Spleen (tissue), 11 donors: ENCODE measurements around the gene FRMD4A. TPM values are rescaled to one million over a fixed set of nuclear protein-coding genes. Genes with fewer than 3 reads are reported as not detected.

Experiments used
- DNase-seq: peaks from one replicate; pipeline ENCODE4 v3.0.0-alpha.2; 2020
- H3K27ac ChIP-seq, 8 donors: fragments of 200-600 bp; sonication (generic) in 7 of 8; 1 replicate in 4 of 8; 2 replicates in 4 of 8; pipeline versions ENCODE4 v1.5.0 to v1.8.0; 2016 to 2021; ENCODE audit warnings: inconsistent platforms in 4 of 8, mild to moderate bottlenecking in 4 of 8, moderate library complexity in 1 of 8
- H3K27me3 ChIP-seq, 7 donors: fragments of 200-600 bp; sonication (generic) in 6 of 7; replicated peaks in 1 of 7; 1 replicate in 4 of 7; 2 replicates in 3 of 7; pipeline versions ENCODE4 v1.5.0 to v1.8.0; 2016 to 2021; ENCODE audit warnings: inconsistent platforms in 3 of 7, mild to moderate bottlenecking in 1 of 7
- H3K36me3 ChIP-seq, 6 donors: fragments of 200-600 bp; sonication (generic) in 5 of 6; 1 replicate in 4 of 6; 2 replicates in 2 of 6; pipeline versions ENCODE4 v1.5.0 to v1.8.0; 2016 to 2021; ENCODE audit warnings: inconsistent platforms in 2 of 6
- H3K4me1 ChIP-seq, 6 donors: fragments of 200-600 bp; sonication (generic) in 5 of 6; 1 replicate in 3 of 6; 2 replicates in 3 of 6; pipeline versions ENCODE4 v1.5.0 to v1.8.0; 2016 to 2021; ENCODE audit warnings: inconsistent platforms in 3 of 6
- H3K4me3 ChIP-seq, 8 donors: fragments of 200-600 bp; sonication (generic) in 7 of 8; 1 replicate in 4 of 8; 2 replicates in 4 of 8; pipeline versions ENCODE4 v1.5.0 to v1.8.0; 2016 to 2021; ENCODE audit warnings: inconsistent platforms in 4 of 8, mild to moderate bottlenecking in 4 of 8, moderate library complexity in 2 of 8
- H3K9me3 ChIP-seq, 8 donors: fragments of 200-600 bp; sonication (generic) in 7 of 8; 1 replicate in 4 of 8; 2 replicates in 4 of 8; pipeline versions ENCODE4 v1.5.0 to v1.8.0; 2016 to 2021; ENCODE audit warnings: inconsistent platforms in 4 of 8
- POLR2A ChIP-seq, 3 donors: fragments of 450-650 bp; IDR thresholded peaks; one replicate each; pipeline ENCODE4 v1.5.1; 2017; ENCODE audit warnings: antibody characterized with exemption in 3 of 3, mild to moderate bottlenecking in 1 of 3
- POLR2AphosphoS5 ChIP-seq, 3 donors: sonication (generic); formaldehyde crosslinking; IDR thresholded peaks; one replicate each; pipeline ENCODE4 v1.5.1; 2017; ENCODE audit warnings: antibody characterized with exemption in 3 of 3
- WGBS, 5 donors: extraction: QIAGEN DNeasy Blood & Tissue Kit in 3 of 5; methylation state at CpG; one replicate each; pipeline versions ENCODE4 v1.1.5 to v1.1.7; 2013 to 2018; 5-methylcytosine and 5-hydroxymethylcytosine counted together
- intact Hi-C: fragments of 100-400 bp; cut with DNase I; formaldehyde crosslinking; loops from one replicate; pipeline ENCODE4 v1.15.0; 2023; ENCODE audit warnings: low total_unique reads
- polyA plus RNA-seq, 3 donors: library from polyadenylated mRNA; stranded (reverse); fragments of 200-250 nt; gene quantifications; one replicate each; pipeline ENCODE4 v1.2.1, GENCODE V29; 2013
- total RNA-seq, 7 donors: library from RNA; depleted of rRNA in 3 of 7; stranded (reverse); fragments of >200 nt in 3 of 7; fragmentation: NEBNext Ultra II Directional in 4 of 7; extraction: Animal tissue kit (Norgen Biotek cat#: 25700) in 4 of 7; gene quantifications; one replicate each; pipeline versions ENCODE4 v1.1.0 to v1.2.1, GENCODE V29; 2016 to 2021
- TF ChIP-seq, protein P1 (sequence below), 11 experiments: fragments of 200-600 bp in 7 of 11; fragments of 450-650 bp in 4 of 11; sonication (generic) in 4 of 11; IDR thresholded peaks in 8 of 11; conservative IDR thresholded peaks in 3 of 11; 1 replicate in 7 of 11; 2 replicates in 4 of 11; pipeline versions ENCODE4 v1.4.0 to v1.8.0; 2016 to 2021; ENCODE audit warnings: antibody characterized with exemption in 11 of 11, inconsistent platforms in 4 of 11, mild to moderate bottlenecking in 1 of 11
- donor health status: healthy with polysubstance abuse.
- donor health status: DM: no; HTN: no; CAD: no; lungs with moderate emphysema.
- donor health status: DM: no; HTN: no; CAD: no.
- donor health status: Bipolar disorder and iron deficiency.
- donor health status: healthy.
- donor health status: DM: no; HTN: no; CAD: no.
- donor health status: DM: yes; HTN: yes; CAD: no.

Gene FRMD4A
- total and polyA plus RNA-seq, 10 donors, result 9.2 to 141 (median 80.5) TPM

DNA sequence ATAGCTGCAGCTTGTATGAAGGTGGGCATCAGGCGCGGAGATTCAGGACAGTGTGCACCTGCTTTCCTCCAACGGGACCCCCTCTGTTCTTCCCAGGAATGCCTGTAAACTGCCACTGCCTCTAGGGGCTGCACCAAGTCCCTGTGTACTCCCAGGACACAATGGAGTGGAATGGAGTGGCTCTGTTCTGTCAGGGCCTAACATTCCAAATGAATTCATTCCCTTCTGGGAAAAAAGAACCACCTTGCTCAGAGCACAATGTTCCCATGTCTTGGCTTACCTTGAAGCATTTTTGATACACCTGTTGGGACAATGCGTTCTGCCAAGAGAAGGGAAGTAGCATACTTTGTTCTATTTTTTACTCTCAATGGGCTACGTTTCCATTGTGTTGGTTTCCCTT, 339.4 kb downstream of the FRMD4A start:
- intact Hi-C loops, result no loop called here
- H3K36me3 ChIP-seq, result no peaks in the 10 kb centered on the region
- H3K4me1 ChIP-seq, result peaks cover 3 to 61% (median 32%) of the 10 kb centered on the region in 6 donors
- TF ChIP-seq, protein P1, sequence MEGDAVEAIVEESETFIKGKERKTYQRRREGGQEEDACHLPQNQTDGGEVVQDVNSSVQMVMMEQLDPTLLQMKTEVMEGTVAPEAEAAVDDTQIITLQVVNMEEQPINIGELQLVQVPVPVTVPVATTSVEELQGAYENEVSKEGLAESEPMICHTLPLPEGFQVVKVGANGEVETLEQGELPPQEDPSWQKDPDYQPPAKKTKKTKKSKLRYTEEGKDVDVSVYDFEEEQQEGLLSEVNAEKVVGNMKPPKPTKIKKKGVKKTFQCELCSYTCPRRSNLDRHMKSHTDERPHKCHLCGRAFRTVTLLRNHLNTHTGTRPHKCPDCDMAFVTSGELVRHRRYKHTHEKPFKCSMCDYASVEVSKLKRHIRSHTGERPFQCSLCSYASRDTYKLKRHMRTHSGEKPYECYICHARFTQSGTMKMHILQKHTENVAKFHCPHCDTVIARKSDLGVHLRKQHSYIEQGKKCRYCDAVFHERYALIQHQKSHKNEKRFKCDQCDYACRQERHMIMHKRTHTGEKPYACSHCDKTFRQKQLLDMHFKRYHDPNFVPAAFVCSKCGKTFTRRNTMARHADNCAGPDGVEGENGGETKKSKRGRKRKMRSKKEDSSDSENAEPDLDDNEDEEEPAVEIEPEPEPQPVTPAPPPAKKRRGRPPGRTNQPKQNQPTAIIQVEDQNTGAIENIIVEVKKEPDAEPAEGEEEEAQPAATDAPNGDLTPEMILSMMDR (IDR thresholded peaks at IDR 0.05 in 8 of 11, conservative IDR thresholded peaks at IDR 0.05 in 3 of 11), result no peak
- TF ChIP-seq POLR2AphosphoS5 (IDR thresholded peaks at IDR 0.05), result no peak
- TF ChIP-seq POLR2A (IDR thresholded peaks at IDR 0.05), result no peak
- no peak overlapping the region for H3K4me3 ChIP-seq
- no peaks in the 10 kb centered on the region for H3K27me3 ChIP-seq
- WGBS, 5 donors, result 61 to 74% (median 65%) methylated on average over 5 of the region's 5 CpGs
- DNase-seq, result no peak
- H3K9me3 ChIP-seq, result no peaks in the 10 kb centered on the region
- H3K27ac ChIP-seq, result peak overlapping the region in 7 of 8 donors; percentile 16 to 74 (median 58)

DNA sequence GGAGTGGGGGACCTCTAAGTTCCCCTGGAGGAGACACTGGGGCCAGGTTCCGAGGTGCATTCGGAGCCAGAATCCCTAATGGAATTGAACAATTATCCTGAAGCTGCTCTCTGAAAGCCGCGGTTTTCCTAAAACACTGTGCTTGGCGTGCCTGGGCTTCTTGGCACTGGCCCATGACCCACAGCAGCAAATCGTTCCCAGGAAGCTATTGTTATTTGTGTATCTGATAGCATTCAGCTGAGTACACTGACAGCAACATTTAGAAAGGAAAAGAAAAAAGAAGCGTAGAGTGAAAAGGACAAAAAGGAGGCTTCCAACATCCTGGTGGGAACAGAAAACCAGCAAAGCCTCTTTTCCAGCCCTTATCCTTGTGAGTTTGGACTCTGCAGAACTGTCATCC, 339.8 kb downstream of the FRMD4A start:
- no peak for DNase-seq
- Histone ChIP-seq H3K36me3 (no peaks in the 10 kb centered on the region), H3K4me3 (no peak overlapping the region), H3K27ac (peak overlapping the region in 7 of 8 donors; percentile 16 to 74 (median 58)), H3K9me3 (no peaks in the 10 kb centered on the region), H3K27me3 (no peaks in the 10 kb centered on the region), H3K4me1 (peaks cover 3 to 61% (median 32%) of the 10 kb centered on the region in 6 donors)
- intact Hi-C loops, result no loop called here
- 59 to 67% (median 63%) methylated on average over 7 of the region's 7 CpGs for WGBS, 5 donors
- TF ChIP-seq POLR2A (IDR thresholded peaks at IDR 0.05), result no peak
- no peak for TF ChIP-seq POLR2AphosphoS5 (IDR thresholded peaks at IDR 0.05)
- TF ChIP-seq, protein P1 (IDR thresholded peaks at IDR 0.05 in 8 of 11, conservative IDR thresholded peaks at IDR 0.05 in 3 of 11), result no peak

DNA sequence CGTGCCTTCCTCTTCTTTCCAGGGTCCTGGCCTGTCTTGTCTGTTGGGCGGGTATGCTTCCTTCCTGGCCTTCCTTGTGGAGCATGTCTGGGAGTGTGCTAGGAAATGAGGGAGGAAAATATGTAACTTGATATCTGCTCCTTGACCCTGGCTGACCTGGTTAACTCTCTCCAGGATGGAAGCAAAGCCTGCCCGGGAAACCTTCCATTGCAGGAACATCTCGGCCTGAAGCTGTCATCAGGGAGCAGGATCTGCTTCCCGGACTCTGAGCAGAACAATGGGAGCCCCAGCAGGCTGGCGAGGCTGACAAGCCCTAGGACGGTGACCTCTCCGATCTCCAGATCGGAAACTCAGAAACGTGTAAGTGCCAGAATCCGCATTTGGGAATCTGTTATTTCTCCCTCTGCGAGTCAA, 340.3 kb downstream of the FRMD4A start:
- peak overlapping the region in 7 of 8 donors; percentile 23 to 74 (median 58) for H3K27ac ChIP-seq
- H3K9me3 ChIP-seq, result no peaks in the 10 kb centered on the region
- intact Hi-C loops, result no loop called here
- no peak overlapping the region for H3K4me3 ChIP-seq
- H3K27me3 ChIP-seq, result no peaks in the 10 kb centered on the region
- TF ChIP-seq, protein P1 (IDR thresholded peaks at IDR 0.05 in 8 of 11, conservative IDR thresholded peaks at IDR 0.05 in 3 of 11), result no peak
- peak in 2 of 3 donors; percentile 67 to 68 for TF ChIP-seq POLR2AphosphoS5 (IDR thresholded peaks at IDR 0.05)
- WGBS, 5 donors, result 51 to 80% (median 60%) methylated on average over 12 of the region's 12 CpGs
- DNase-seq, result no peak
- peaks cover 3 to 61% (median 32%) of the 10 kb centered on the region in 6 donors for H3K4me1 ChIP-seq
- H3K36me3 ChIP-seq, result no peaks in the 10 kb centered on the region

DNA sequence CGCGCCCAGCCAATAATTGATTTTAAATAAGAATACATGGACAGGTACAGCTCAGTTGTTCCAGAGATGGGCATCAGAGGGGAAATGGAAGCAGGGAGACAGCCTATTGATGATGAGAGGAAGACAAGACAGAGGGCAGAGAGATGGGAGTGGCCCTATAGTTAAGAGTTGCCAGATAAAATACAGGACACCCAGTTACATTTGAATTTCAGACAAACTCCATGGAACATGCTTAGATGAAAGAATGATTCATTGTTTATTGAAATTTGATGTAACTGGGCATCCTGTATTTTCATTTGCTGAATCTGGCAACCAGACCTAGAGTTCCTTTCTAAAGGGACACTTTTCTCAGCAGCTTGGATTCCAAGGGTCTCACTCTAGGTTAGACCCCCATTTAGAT, 341.1 kb downstream of the FRMD4A start:
- H3K4me1 ChIP-seq, result peaks cover 3 to 55% (median 30%) of the 10 kb centered on the region in 6 donors
- no peak overlapping the region for H3K4me3 ChIP-seq
- no peaks in the 10 kb centered on the region for H3K27me3 ChIP-seq
- TF ChIP-seq, protein P1 (IDR thresholded peaks at IDR 0.05 in 8 of 11, conservative IDR thresholded peaks at IDR 0.05 in 3 of 11), result no peak
- no peak for TF ChIP-seq POLR2A (IDR thresholded peaks at IDR 0.05)
- TF ChIP-seq POLR2AphosphoS5 (IDR thresholded peaks at IDR 0.05), result no peak
- WGBS, 5 donors, result 96 to 100% (median 97%) methylated on average over 2 of the region's 2 CpGs
- no peaks in the 10 kb centered on the region for H3K36me3 ChIP-seq
- peak overlapping the region in 6 of 8 donors; percentile 23 to 74 (median 60) for H3K27ac ChIP-seq
- H3K9me3 ChIP-seq, result no peaks in the 10 kb centered on the region
- intact Hi-C loops, result no loop called here
- DNase-seq, result no peak
